GM21529 (cell line): ENCODE data around the gene C1orf116.

Source experiments
- ATAC-seq: cut with Tn5 transposase; IDR thresholded peaks from one replicate; pipeline ENCODE4 v1.9.1; 2021; ENCODE audit not compliant: unreplicated experiment

Gene C1orf116

DNA sequence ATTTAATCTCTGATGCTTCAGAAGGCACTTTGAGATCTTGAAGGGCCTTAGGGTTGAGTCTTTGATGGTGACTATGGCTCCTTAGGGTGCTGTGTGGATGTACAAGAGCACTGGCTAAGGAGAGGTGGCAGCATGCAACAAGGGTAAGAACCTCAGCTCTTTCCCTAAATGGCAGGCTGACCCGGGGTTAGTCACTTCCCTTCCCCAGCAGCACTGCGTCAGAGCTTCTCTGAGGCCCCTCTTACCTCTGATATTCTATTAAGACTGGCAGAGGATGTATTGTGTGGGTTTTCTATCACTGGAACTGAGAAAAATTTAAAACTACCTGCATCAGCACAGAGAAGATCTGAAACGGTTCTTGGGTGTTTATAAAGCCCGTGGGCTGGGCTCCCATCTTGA is 11.8 kb downstream of the C1orf116 start:
- ATAC-seq: no peak

DNA sequence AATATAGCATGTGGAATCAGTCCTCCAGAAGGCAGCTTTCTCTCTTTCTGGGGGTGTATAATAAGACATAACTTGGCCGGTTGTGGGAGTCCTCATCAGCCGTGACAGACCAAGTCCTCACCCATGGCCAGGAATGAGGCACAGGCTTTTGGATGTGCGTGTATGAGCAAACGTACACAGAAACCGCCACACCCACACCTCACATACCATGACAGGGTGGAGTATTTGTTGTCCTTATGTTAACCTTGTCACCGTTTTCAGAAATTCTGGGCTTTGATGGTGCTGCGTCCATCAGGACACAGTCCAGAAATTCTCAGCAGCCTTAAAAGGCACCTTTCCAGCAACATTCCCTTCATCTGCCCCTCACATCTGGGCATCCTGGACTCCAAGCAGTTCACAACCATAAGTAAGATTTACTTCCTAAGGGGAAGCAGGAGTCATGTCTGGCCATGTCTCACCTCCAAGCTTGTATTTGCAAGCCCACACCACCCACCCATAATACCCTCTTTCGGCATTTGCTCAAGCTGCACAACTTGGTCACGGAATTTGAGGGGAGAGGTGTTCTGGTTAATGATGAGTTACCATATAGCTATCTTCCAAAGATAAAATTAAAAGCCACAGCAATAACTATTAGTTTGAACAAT is 12.4 kb downstream of the C1orf116 start:
- no peak for ATAC-seq

DNA sequence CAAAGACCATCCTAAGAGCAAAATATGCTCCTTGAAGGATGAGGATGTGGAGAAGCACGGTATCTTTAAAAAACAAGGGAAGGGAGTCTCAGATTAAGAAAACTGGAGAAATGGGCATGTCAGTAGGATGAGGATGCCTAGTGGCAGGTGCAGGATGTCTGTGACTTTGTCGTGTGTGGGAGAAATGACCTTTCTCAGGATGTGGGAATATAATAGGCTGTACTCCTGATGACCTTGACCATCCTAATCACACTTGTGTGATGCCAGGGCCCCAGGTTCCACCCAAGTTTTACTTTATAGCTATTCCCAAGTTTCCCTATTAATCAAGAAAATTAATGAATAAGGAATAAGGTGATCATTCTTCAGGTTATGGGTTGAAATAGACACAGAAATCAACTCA is 12.9 kb downstream of the C1orf116 start:
- ATAC-seq: no peak

- no peak for ATAC-seq
These were observed 13.4 kb downstream of the C1orf116 start for GRCh38 chr1:207019161-207019560.

DNA sequence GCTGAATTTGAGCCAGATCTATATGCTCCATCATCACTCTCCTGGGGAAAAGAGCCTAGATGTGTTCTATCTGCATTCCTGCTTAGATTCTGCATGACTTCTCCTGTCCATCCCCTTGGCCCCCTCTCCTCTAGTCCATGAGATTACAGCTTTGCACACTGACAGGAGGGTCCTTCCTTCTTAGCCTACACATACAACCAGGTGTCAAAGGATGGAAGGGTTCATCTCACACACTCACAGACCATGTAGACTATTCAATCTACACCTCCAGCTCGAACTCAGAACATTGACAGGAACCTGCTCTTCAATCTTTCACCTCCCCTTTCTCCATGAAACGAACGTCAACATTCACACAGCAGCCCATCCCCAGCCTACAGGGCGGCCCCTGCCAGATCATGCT is 13.8 kb downstream of the C1orf116 start:
- ATAC-seq: no peak

- no peak for ATAC-seq
These were observed 14.7 kb downstream of the C1orf116 start for GRCh38 chr1:207017615-207018559.

GRCh38 chr1:207015791-207016190 is 16.8 kb downstream of the C1orf116 start:
- ATAC-seq: no peak

DNA sequence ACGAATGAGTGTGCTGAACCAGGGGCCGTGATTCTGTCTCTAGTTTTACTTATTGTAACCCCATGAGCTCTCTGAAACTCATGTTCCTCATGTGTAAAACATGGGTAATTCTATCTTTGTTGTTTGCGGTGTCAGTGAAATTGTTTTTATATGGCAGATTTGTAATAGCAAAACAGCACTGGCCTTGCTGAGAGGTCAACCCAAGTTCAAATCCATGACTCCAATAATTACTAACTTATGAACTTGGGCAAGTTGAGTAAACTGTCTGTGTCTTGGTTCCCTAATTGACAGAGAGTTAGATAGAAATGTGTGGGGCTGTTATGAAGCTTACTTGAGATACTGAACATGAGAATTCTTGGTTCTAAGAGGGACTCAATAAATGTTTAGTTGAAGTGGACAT is 17.8 kb downstream of the C1orf116 start:
- no peak for ATAC-seq

DNA sequence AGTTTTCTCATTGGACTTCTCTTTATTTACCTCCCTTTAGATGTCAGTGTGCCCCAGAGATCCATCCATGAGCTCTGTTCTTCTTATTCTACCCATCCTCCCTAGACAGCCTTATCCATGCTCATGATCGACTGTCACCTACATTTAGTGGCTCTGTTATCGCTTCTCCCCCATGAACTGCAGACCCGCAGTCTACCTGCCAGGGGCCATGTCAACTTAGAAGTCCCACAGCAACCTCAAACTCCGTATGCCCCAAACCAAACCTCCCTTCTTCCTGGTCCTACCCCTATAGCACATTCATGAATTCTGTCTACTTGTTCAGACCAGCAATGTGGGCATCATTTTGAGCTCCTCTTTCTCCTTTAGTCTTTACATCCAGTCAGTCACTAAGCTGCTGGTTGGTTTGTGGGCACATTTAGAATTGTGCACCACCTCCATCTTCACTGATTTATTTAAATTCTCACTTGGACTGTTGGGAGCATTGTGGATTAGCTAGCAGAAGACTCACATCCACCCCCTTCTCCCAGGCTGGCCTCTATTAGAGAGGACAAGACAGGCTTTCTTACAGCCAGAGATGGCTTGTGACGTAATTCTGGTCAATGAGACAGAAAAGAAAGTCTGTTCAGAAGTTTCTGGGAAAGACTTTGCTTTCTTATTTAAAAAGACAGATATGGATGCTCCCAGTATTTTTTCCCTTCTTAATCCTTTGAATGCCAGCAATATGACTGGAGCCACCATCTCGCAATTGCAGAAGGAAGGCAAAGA is 19.1 kb downstream of the C1orf116 start:
- ATAC-seq: no peak

- no peak for ATAC-seq
These were observed 21.8 kb downstream of the C1orf116 start for GRCh38 chr1:207010726-207011125.

GRCh38 chr1:207009945-207010344 is 22.6 kb downstream of the C1orf116 start:
- no peak for ATAC-seq

- ATAC-seq: no peak
These were observed 23.2 kb downstream of the C1orf116 start for GRCh38 chr1:207009182-207009850.

- ATAC-seq: no peak
These were observed 25.1 kb downstream of the C1orf116 start for GRCh38 chr1:207007352-207008033.

DNA sequence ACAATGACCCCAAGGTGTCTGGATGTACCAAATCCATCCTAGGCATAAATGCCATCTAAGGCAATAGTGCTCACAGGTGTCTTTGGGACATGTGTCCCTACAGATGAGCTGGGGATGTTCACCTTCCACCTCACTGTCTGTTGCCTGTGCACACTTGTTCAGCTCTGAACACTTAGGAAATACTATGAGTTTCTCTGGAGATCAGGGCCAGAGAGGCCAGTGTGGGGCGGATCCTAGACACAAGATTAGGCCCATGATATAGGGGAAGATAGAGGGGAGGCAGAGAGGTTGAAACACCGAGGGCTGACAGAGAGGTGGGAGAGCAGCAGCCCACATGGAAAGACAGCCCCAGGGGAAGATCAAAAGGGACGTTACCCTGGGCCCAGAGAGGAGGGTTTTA is 25.6 kb downstream of the C1orf116 start:
- no peak for ATAC-seq

DNA sequence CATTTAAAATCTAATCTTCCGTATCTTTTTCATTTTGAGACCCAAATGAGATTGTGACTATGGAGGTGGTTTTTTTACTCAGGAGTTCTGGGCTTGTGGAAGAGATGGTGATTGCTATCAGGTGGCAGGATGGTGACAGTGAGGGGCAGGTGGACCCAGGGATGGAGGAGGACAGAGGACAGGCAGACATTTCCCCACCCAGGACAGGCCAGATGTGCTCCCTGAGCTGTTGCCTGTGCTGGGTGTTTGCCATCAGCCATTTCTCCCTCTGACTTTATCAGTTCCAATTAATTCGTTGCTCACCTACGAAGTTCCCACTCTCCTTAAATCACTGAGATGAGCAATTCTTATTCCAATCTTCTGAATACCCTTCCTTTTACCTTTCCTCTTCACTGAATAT is 26.5 kb downstream of the C1orf116 start:
- no peak for ATAC-seq

DNA sequence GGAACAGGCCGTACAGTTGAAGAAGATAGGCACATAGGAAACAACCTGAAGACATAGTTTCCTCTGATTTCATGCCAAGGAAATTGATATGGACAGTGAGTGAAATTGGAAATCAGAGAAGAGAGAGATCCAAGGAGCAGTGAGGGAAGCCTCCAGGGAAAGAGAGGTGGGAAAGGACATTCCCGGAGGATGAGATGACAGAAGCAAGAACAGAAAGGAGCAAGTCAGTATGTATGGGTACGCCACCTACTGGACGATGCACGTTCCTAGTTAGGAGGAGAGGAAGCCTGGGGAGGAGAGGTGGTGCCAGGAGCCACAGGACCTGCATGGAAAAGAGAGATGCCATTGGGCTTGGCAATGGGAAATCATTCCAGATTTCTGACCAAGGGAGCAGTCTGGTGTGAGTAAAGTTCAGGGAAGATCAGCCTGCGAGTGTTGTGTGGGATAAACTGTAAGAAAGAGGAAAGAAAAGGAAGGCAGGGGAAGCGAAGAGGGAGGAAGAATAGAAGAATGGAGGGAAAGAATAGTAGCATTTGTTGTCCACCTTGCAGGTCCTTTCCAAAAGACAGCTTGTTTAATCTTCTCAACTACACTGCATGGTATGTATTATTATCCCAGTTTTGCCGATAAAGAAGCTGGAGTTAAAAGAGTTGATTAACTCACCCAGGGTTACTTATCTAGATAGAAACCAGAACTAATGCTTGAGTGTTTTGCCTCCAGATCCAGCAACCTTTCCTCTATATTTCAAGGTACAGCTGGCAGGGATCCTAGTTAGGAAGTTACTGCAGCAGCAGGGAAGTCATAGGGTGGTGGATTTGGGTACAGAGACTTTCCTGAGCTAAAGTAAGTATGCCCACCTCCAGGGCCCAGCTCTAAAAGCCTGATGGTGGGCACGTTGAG is 27.4 kb downstream of the C1orf116 start:
- ATAC-seq: no peak

GRCh38 chr1:207003210-207003609 is 29.3 kb downstream of the C1orf116 start:
- no peak for ATAC-seq

GRCh38 chr1:207002724-207003146 is 29.8 kb downstream of the C1orf116 start:
- ATAC-seq: no peak

DNA sequence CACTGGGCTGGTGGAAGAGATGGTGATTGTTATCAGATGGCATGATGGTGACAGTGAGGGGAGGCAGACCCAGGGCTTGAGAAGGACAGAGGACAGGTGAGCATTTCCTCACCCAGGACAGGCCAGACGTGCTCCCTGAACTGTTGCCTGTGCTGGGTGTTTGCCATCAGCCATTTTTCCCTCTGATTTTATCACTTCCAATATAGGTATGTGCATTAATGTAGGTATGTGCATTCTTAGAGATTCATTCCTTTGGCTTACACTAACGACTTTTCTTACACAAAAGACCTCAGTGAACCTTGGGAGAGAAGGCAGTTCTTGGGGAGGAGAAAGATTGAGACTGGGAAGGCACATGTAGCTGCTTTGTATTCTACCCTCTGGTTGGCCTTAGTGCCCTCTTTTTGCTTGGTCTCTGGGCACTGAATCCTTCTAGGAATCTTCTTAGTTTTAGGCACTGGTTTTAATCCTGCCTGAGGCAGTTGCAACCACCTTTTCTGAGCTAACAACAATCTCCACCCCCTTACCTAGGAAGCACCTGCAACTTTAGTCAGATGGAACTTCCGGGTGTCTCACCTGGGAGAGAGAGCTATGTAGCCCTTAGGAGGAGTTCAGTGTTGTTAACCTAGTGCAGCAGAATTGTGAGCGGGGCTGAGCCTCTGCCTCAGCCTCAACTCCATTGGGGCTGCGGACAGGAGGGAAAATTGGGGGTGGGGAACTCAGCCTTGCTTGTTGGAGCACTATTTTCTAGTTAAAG is 30.9 kb downstream of the C1orf116 start:
- ATAC-seq: no peak
